Measurements from ENCODE around the gene NIPA2. TPM values are rescaled to one million over a fixed set of nuclear protein-coding genes. Genes with fewer than 3 reads are reported as not detected.

NIPA2 gene
- total and polyA plus RNA-seq, 4 donors, result 11.7 to 31.6 (median 20.9) TPM

- Histone ChIP-seq H3K4me3 (ENCODE audit: low read depth in 1 of 3, low read length in 3 of 3) (no peak overlapping the region), H3K27ac (ENCODE audit: low read depth in 1 of 2, low read length in 2 of 2) (no peak overlapping the region), H3K4me1 (ENCODE audit: control insufficient read depth in 4 of 4, insufficient read depth in 4 of 4, low read length in 3 of 4) (no peaks in the 10 kb centered on the region), H3K9me3 (ENCODE audit: control insufficient read depth in 4 of 4, low read length in 3 of 4) (no peaks in the 10 kb centered on the region), H3K27me3 (ENCODE audit: control insufficient read depth in 4 of 4, insufficient read depth in 4 of 4, low read length in 3 of 4) (no peaks in the 10 kb centered on the region), H3K9ac (ENCODE audit: low read depth in 1 of 2, low read length in 2 of 2) (no peak overlapping the region), H3K36me3 (ENCODE audit: control insufficient read depth in 4 of 4, insufficient read depth in 3 of 4, low read depth in 1 of 4, low read length in 3 of 4) (peaks cover 22 to 77% (median 37%) of the 10 kb centered on the region in 4 donors)
- DNase-seq (ENCODE audit: low spot score), result no peak
- no peak for TF ChIP-seq HNF4G (IDR thresholded peaks at IDR 0.05)
- no peak for TF ChIP-seq CTCF (IDR thresholded peaks at IDR 0.05; ENCODE audit: low read depth, low read length, missing input control)
- 90% methylated on average over 12 of the region's 12 CpGs for WGBS
Measured at GRCh38 chr15:22912256-22912655, 73.8 kb downstream of the NIPA2 start.

DNA sequence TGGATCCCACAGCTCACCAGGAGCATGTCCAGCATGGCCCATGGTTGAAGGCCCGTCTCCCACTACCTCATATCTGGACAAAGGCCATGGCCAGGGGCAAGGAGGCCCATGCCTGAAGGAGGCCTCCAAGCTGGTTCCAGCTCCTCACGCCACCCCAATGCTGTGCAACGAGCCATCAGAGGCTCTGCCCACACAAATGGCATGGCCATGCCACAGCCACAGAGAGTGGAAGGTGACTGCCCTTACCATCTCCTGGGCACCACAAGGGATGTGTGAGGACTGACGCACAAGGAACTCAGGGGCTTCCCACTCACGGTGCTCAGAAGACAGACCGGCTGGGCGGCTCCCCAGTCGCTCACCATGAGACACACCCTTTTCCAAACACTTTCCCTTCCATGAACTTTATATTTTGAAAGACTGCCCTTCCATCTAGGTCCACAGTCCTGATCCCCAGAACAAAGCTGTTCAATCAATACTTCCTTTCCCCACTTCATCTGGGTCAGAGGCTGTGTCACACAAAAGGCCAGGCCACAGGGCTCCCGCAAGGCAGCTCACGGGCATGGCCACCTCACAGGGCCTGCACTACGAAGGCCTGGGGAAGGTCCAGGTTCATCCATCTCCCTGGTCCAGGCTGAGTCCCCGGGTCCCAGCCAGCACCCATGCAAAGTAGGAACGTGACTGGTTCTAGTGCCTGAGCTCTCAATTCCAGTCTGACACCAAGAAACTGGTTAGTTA lies 75.3 kb downstream of the NIPA2 start:
- no peak for DNase-seq (ENCODE audit: low spot score)
- H3K27ac ChIP-seq (ENCODE audit: low read depth in 1 of 2, low read length in 2 of 2), result no peak overlapping the region
- H3K4me3 ChIP-seq (ENCODE audit: low read depth in 1 of 3, low read length in 3 of 3), result no peak overlapping the region
- WGBS, result 82% methylated on average over 13 of the region's 13 CpGs
- peaks cover 18 to 81% (median 37%) of the 10 kb centered on the region in 4 donors for H3K36me3 ChIP-seq (ENCODE audit: control insufficient read depth in 4 of 4, insufficient read depth in 3 of 4, low read depth in 1 of 4, low read length in 3 of 4)
- H3K4me1 ChIP-seq (ENCODE audit: control insufficient read depth in 4 of 4, insufficient read depth in 4 of 4, low read length in 3 of 4), result no peaks in the 10 kb centered on the region
- TF ChIP-seq NR2F2 (IDR thresholded peaks at IDR 0.05) (no peak), CTCF (IDR thresholded peaks at IDR 0.05; ENCODE audit: low read depth, low read length, missing input control) (no peak), YY1 (IDR thresholded peaks at IDR 0.05) (no peak), MAX (IDR thresholded peaks at IDR 0.05) (no peak), EGR1 (IDR thresholded peaks at IDR 0.05; ENCODE audit: low read depth in 2 of 2) (no peak), TAF1 (conservative IDR thresholded peaks at IDR 0.05) (no peak), JUND (IDR thresholded peaks at IDR 0.05) (no peak), ATF3 (IDR thresholded peaks at IDR 0.05) (no peak), RXRA (IDR thresholded peaks at IDR 0.05) (no peak), FOXA1 (IDR thresholded peaks at IDR 0.05) (no peak), FOXA2 (IDR thresholded peaks at IDR 0.05) (no peak), REST (IDR thresholded peaks at IDR 0.05) (no peak), RAD21 (IDR thresholded peaks at IDR 0.05) (no peak), GABPA (IDR thresholded peaks at IDR 0.05 in 1 of 2, conservative IDR thresholded peaks at IDR 0.05 in 1 of 2) (no peak), SP1 (IDR thresholded peaks at IDR 0.05) (peak; percentile 13), HNF4A (conservative IDR thresholded peaks at IDR 0.05) (peak; percentile 73 to 75)
- TF ChIP-seq, protein P1, sequence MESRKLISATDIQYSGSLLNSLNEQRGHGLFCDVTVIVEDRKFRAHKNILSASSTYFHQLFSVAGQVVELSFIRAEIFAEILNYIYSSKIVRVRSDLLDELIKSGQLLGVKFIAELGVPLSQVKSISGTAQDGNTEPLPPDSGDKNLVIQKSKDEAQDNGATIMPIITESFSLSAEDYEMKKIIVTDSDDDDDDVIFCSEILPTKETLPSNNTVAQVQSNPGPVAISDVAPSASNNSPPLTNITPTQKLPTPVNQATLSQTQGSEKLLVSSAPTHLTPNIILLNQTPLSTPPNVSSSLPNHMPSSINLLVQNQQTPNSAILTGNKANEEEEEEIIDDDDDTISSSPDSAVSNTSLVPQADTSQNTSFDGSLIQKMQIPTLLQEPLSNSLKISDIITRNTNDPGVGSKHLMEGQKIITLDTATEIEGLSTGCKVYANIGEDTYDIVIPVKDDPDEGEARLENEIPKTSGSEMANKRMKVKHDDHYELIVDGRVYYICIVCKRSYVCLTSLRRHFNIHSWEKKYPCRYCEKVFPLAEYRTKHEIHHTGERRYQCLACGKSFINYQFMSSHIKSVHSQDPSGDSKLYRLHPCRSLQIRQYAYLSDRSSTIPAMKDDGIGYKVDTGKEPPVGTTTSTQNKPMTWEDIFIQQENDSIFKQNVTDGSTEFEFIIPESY (IDR thresholded peaks at IDR 0.05), result no peak
- no peak overlapping the region for H3K9ac ChIP-seq (ENCODE audit: low read depth in 1 of 2, low read length in 2 of 2)
- no peaks in the 10 kb centered on the region for H3K27me3 ChIP-seq (ENCODE audit: control insufficient read depth in 4 of 4, insufficient read depth in 4 of 4, low read length in 3 of 4)
- H3K9me3 ChIP-seq (ENCODE audit: control insufficient read depth in 4 of 4, low read length in 3 of 4), result no peaks in the 10 kb centered on the region
